IMR-90 (cell line): Measurements from ENCODE around the gene DCP1A.

Source experiments
- BHLHE40 ChIP-seq: fragments of 150-350 bp; IDR thresholded peaks from 2 replicates; pipeline ENCODE4 v1.6.1; 2016; ENCODE audit warnings: mild to moderate bottlenecking, low read depth, low read length
- CEBPB ChIP-seq: IDR thresholded peaks from 2 replicates; pipeline ENCODE4 v1.6.1; 2012; ENCODE audit warnings: low read depth, low read length, improper control_type of control experiment
- CHD1 ChIP-seq: IDR thresholded peaks from 2 replicates; pipeline ENCODE4 v1.6.1; 2012; ENCODE audit warnings: low read depth, low read length, improper control_type of control experiment
- ELK1 ChIP-seq: fragments of 150-350 bp; IDR thresholded peaks from 2 replicates; pipeline ENCODE4 v1.6.1; 2016; ENCODE audit warnings: low read depth, mild to moderate bottlenecking, low read length, moderate library complexity, borderline replicate concordance
- FOS ChIP-seq: fragments of 150-350 bp; IDR thresholded peaks from 2 replicates; pipeline ENCODE4 v1.6.1; 2016; ENCODE audit warnings: low read depth, low read length
- MAFK ChIP-seq: IDR thresholded peaks from 2 replicates; pipeline ENCODE4 v1.6.1; 2012; ENCODE audit warnings: low read depth, low read length, improper control_type of control experiment
- MXI1 ChIP-seq: IDR thresholded peaks from 2 replicates; pipeline ENCODE4 v1.6.1; 2012; ENCODE audit warnings: low read depth, mild to moderate bottlenecking, low read length, moderate library complexity, borderline replicate concordance
- NFE2L2 ChIP-seq: fragments of 150-350 bp; IDR thresholded peaks from 2 replicates; pipeline ENCODE4 v1.6.1; 2016; ENCODE audit warnings: low read depth, mild to moderate bottlenecking, low read length
- POLR2A ChIP-seq: IDR thresholded peaks from 2 replicates; pipeline ENCODE4 v1.6.1; 2012; ENCODE audit warnings: mild to moderate bottlenecking, low read depth, low read length
- RAD21 ChIP-seq: IDR thresholded peaks from 2 replicates; pipeline ENCODE4 v1.6.1; 2012; ENCODE audit warnings: low read length, improper control_type of control experiment
- RFX5 ChIP-seq: IDR thresholded peaks from 2 replicates; pipeline ENCODE4 v1.8.0; 2012; ENCODE audit warnings: low read depth, mild to moderate bottlenecking, low read length, moderate library complexity
- SMC3 ChIP-seq: fragments of 150-350 bp; IDR thresholded peaks from 2 replicates; pipeline ENCODE4 v1.6.1; 2016; ENCODE audit warnings: low read depth, mild to moderate bottlenecking, antibody characterized with exemption, low read length, moderate library complexity
- TF ChIP-seq, protein P1 (sequence below): fragments of 150-350 bp; IDR thresholded peaks from 2 replicates; pipeline ENCODE4 v1.6.1; 2017; ENCODE audit warnings: mild to moderate bottlenecking, antibody characterized with exemption, low read length, low read depth
- TF ChIP-seq, protein P2 (sequence below): conservative IDR thresholded peaks from 2 replicates; pipeline ENCODE4 v1.5.1; 2012; ENCODE audit warnings: mild to moderate bottlenecking, low read depth, low read length, improper control_type of control experiment

DNA sequence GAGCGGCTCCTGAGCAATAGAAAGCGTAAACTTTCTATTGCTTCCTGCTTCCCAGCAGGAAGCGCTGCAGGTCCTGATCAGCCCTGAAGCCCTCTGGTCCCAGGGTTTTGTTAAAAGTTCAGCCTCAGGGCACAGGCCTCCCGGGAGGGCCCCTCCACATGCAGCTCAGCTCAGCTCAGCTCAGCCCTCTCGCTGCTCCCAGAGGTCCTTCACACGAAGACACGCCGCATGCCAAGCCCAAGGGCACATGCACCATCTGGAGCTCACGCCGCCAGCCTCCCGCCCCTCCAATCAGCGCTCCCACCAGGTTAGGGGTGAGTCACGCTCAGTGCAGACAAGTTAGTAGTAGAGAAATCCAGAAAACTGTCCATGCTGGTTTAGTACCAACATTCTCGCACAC, 104.2 kb downstream of the DCP1A start:
- TF ChIP-seq, protein P1, sequence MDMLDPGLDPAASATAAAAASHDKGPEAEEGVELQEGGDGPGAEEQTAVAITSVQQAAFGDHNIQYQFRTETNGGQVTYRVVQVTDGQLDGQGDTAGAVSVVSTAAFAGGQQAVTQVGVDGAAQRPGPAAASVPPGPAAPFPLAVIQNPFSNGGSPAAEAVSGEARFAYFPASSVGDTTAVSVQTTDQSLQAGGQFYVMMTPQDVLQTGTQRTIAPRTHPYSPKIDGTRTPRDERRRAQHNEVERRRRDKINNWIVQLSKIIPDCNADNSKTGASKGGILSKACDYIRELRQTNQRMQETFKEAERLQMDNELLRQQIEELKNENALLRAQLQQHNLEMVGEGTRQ, result no peak
- TF ChIP-seq CEBPB, result no peak
- TF ChIP-seq, protein P2, sequence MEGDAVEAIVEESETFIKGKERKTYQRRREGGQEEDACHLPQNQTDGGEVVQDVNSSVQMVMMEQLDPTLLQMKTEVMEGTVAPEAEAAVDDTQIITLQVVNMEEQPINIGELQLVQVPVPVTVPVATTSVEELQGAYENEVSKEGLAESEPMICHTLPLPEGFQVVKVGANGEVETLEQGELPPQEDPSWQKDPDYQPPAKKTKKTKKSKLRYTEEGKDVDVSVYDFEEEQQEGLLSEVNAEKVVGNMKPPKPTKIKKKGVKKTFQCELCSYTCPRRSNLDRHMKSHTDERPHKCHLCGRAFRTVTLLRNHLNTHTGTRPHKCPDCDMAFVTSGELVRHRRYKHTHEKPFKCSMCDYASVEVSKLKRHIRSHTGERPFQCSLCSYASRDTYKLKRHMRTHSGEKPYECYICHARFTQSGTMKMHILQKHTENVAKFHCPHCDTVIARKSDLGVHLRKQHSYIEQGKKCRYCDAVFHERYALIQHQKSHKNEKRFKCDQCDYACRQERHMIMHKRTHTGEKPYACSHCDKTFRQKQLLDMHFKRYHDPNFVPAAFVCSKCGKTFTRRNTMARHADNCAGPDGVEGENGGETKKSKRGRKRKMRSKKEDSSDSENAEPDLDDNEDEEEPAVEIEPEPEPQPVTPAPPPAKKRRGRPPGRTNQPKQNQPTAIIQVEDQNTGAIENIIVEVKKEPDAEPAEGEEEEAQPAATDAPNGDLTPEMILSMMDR, result no peak
- TF ChIP-seq MAFK, result no peak
- no peak for TF ChIP-seq RAD21
- TF ChIP-seq POLR2A, result no peak
- TF ChIP-seq SMC3, result no peak
- no peak for TF ChIP-seq MXI1
- no peak for TF ChIP-seq BHLHE40
- no peak for TF ChIP-seq CHD1
- TF ChIP-seq ELK1, result no peak
- TF ChIP-seq RFX5, result no peak
- no peak for TF ChIP-seq FOS
- TF ChIP-seq NFE2L2, result no peak
